Left colon (tissue), 2 donors: Measurements from ENCODE around the gene JTB. TPM values are rescaled to one million over a fixed set of nuclear protein-coding genes. Genes with fewer than 3 reads are reported as not detected.
"Not testable (repeated sequence)": the region's sequence is repeated elsewhere in the genome, so short reads cannot be mapped to it uniquely, and the experiment has no call there.

Experiments used
- ATAC-seq: fragments of 200-7000 bp; cut with Tn5 transposase; one replicate; pipeline ENCODE4 v1.9.1; 2020; ENCODE audit warnings: mild to moderate bottlenecking, moderate library complexity
- DNase-seq, 2 donors: peaks; one replicate each; pipeline ENCODE4 v3.0.0-alpha.2; 2020
- intact Hi-C, 2 donors: fragments of 100-400 bp; cut with DNase I in 1 of 2; cut with micrococcal nuclease in 1 of 2; formaldehyde crosslinking; loops; one replicate each; pipeline versions ENCODE4 v1.11.2 to v1.14.0; 2022; cut with DNase I, micrococcal nuclease
- long read RNA-seq: library from polyadenylated mRNA; unstranded; transcript quantifications from one replicate; pipeline ENCODE4 v2.0.0, GENCODE V29; 2021
- total RNA-seq, 2 donors: library from RNA; stranded (reverse); fragmentation: NEBNext Ultra II Directional; extraction: Animal tissue kit (Norgen Biotek cat#: 25700); gene quantifications; one replicate each; pipeline ENCODE4 v1.2.1, GENCODE V29; 2021
- donor health status: DM: no; HTN: no; CAD: no.
- donor health status: DM: yes; HTN: yes; CAD: no.

Gene JTB
- total RNA-seq: 100 to 1,000 TPM; 147 to 149 TPM
- long read RNA-seq, transcript JTB-201 (5 exons, 1,287 nt): major isoform, 141 of 158 reads
- long read RNA-seq, partial matches to known transcripts: 7 of 158 reads
- long read RNA-seq, other reads (novel, unspliced or antisense): 6 of 158 reads

GRCh38 chr1:153977250-153978240, at the start of gene JTB:
JTB (minus strand) TSS chr1:153977674; CDS start chr1:153977252, 422 bp downstream.
- ATAC-seq: peak; percentile 95
- peak; percentile 92 to 95 for DNase-seq
- intact Hi-C loops: no loop called here

- ATAC-seq: no peak
- intact Hi-C loops: no loop called here
- DNase-seq: no peak
Observed at GRCh38 chr1:154019940-154020339, 42.5 kb upstream of the JTB start.

GRCh38 chr1:154019269-154019668, 41.8 kb upstream of the JTB start:
- DNase-seq (no peak), ATAC-seq (no peak)
- intact Hi-C loops: no loop called here

DNA sequence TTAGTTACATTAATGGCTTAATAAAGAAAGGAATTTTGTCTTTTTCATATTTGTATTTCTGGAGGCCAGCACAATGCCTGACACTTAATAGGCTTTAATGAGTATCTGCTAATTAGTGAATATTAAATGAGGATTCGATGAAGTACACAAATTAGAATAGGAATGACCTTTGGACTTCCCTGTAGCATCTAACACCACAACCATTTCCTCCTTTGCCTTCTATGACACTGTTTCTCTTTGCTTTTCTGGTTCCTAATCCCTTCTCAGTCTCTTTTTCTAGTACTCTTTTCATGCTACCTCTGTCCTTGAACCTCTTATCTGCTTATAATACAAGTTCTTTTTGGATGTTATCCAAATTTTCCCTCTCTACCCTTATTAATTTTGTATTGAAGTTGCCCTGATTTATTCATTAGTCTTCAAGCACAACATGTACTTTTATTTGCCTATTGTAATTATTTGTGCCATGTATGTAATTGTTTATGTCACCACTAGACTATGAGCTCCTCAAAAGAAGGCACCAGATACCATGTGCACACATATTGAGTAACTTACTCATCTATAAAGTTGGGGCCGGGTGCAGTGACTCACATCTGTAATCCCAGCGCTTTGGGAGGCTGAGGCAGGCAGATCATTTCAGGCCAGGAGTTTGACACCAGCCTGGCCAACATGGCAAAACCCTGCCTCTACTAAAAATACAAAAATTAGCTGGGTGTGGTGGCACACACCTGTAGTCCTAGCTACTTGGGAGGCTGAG, 36.9 kb upstream of the JTB start:
- peak; percentile 66 for ATAC-seq
- intact Hi-C loops: no loop called here
- DNase-seq: no peak

GRCh38 chr1:154012543-154012942, 35.1 kb upstream of the JTB start:
- ATAC-seq, DNase-seq, intact Hi-C loops: not testable (repeated sequence)

DNA sequence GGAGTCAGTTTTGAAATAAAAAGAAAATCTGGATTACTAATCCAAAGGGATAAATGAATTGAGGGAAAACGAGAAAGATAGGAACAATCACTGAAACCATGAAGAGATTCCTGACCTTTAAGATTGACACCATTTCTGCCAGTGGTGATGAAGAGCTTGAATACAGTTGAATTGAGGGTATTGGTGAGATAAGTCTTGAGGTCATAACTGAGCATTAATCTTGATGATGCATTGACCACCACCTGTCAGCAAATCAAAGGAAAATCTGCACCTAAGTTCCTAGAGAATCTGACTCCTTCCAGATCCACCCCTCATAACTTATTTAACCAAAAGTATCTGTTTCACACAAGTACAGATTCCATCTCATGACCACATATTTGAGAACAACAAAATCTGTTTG, 34.7 kb upstream of the JTB start:
- no peak for ATAC-seq
- intact Hi-C loops: no loop called here
- DNase-seq: no peak

- ATAC-seq (no peak), DNase-seq (no peak)
- intact Hi-C loops: no loop called here
Observed at GRCh38 chr1:154006136-154006535, 28.7 kb upstream of the JTB start.

GRCh38 chr1:154000420-154000819, 22.9 kb upstream of the JTB start:
- intact Hi-C loops: no loop called here
- ATAC-seq: no peak
- DNase-seq: no peak

DNA sequence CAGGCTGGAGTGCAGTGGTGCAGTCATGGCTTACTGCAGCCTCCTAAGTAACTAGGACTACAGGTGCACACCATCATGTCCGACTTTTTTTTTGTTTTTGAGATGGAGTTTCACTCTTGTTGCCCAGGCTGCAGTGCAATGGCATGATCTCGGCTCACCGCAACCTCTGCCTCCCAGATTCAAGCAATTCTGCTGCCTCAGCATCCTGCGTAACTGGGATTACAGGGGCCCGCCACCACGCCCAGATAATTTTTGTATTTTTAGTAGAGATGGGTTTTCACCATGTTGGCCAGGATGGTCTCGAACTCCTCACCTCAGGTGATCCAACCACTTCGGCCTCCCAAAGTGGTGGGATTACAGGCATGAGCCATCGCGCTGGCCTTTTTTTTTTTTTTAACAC, 19.4 kb upstream of the JTB start:
- ATAC-seq, DNase-seq, intact Hi-C loops: not testable (repeated sequence)

GRCh38 chr1:153995640-153996039, 18.2 kb upstream of the JTB start:
- ATAC-seq (no peak), DNase-seq (no peak)
- intact Hi-C loops: no loop called here

DNA sequence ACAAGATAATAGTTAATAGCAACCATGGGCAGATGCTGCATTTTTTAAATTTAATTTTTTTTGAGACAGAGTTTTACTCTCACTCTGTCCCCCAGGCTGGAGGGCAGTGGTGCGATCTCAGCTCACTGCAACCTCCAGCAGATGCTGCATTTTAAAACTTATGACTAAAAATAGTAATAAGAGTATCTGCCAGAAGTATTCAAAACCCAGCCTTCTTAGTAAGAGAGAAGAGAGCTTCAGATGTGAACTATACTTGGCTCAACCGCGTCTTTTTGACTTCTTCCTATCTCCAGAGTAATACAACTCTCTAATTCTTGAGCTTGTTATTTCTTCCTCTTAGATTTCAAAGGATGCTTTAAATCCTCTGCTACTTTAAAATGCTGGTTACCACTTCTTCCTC, 17.7 kb upstream of the JTB start:
- DNase-seq: no peak
- intact Hi-C loops: no loop called here
- no peak for ATAC-seq

DNA sequence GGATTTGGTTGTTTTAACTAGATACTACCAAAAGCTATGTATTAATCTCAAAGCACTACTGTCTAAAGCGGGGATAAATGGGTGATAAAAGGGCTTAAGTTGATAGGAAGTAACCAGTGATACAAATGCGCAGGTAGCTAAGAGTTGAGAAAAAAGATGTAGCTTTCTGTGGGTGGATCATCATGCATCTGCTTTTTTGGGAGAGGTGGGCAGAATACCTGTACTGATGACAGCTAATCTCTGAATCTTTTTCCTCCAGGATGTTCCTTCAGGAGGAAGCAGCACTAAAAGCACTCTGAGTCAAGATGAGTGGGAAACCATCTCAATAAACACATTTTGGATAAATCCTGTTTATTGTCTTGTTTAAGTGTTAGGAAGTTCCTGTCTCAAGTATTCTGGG, 14.3 kb upstream of the JTB start:
- ATAC-seq (no peak), DNase-seq (no peak)
- intact Hi-C loops: no loop called here

- no peak for DNase-seq
- ATAC-seq: no peak
- intact Hi-C loops: no loop called here
Observed at GRCh38 chr1:153991151-153991630, 13.7 kb upstream of the JTB start.

DNA sequence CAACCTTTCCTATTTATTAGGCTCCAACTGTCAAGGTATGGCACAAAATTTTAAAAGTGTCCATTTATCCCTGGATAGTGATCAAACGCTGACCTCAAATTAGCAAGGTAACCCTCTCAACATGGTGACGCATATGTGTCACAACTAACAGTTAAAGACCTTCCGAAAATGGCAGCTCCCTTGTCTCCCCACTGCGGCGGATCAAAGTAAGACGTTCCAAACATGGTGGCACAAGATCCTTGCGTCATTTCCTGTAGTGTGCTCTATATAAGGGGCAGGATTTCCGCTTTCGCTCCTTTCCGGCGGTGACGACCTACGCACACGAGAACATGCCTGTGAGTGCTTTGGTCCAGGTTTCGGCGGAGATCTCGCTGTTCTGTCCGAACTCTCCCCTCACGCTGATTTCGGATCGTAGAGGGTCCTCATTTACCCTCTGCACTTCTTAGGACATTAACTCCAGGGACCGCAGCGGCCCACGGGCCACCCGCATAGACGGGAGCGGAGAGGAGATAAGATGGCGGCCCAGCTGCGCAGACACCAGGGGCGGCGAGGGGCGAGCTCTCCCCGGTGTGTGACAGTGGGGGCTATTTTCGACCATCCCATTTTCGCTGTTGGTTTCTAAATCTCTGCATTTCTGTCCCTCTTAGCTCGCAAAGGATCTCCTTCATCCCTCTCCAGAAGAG, 13.1 kb upstream of the JTB start, which contains the start of gene RPS27:
RPS27 (plus strand) TSS at position 295 of the 683 bp plus-strand sequence; CDS start at position 330, 35 bp downstream.
- ATAC-seq: peak; percentile 72
- DNase-seq: peak; percentile 87 to 96
- intact Hi-C loops: no loop called here

DNA sequence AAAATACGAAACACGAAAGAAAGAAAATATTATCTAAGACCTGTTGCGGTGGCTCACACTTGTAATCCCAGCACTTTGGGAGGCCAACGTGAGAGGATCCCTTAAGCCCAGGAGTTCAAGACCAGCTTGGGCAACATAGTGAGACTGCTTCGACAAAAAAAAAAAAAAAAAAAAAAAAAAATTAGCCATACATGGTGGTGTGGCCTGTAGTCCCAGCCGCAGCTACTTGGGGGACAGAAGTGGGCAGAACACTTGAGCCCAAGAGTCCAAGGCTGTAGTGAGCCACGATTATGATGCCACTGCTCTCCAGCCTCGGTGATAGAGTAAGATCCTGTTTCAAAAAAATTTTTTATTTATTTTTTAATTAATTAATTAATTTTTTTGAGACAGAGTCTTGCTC, 10.1 kb upstream of the JTB start:
- intact Hi-C loops: loop anchor here (10.0 kb wide), 2 partner anchors 193 to 313 kb away; partner anchors contain the start of genes ILF2 (in 1 of the 2) and NPR1 (in 1 of the 2)
- no peak for ATAC-seq
- no peak for DNase-seq

- ATAC-seq: peak; percentile 82
- peak; percentile 83 to 91 for DNase-seq
- intact Hi-C loops: loop anchor here (10.0 kb wide), 2 partner anchors 191 to 311 kb away; partner anchors contain the start of genes ILF2 (in 1 of the 2) and NPR1 (in 1 of the 2)
Observed at GRCh38 chr1:153985941-153986761, 8.7 kb upstream of the JTB start, which contains the start of gene RAB13. RAB13 (minus strand) TSS chr1:153986339; CDS start chr1:153986236, 103 bp downstream.

DNA sequence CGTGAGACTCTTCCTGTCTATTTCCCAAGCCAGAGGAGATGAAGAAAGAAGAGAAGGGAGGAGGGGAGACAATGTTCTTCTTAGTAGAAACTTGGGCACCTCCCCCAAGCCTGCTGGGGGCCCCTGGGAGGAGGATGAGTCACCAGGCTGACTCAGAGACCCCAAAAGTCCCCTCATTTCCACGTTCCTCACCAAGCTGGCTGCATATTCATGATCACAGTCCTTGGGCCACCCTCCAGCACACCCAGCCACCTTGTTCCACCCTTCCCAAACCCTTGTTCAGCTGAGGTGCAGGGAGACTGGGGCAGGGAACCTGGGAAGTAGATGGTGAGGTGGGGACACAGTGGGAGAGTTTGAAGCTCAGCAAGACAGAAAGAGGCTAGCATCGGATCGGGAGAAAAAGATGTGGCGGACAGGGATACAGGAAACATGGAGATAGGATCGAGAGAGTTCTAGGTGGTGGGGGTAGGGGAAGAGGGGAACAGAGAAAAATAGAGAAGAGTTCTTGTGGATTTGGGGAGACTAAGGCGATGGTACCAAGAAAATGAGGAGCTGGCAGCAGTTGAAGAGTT, 8.0 kb upstream of the JTB start:
- ATAC-seq (no peak), DNase-seq (peak in 1 of 2 donors; percentile 55)
- intact Hi-C loops: loop anchor here (10.0 kb wide), 2 partner anchors 191 to 311 kb away; partner anchors contain the start of genes ILF2 (in 1 of the 2) and NPR1 (in 1 of the 2)
